Esophagus squamous epithelium (tissue), 5 donors: Measurements from ENCODE around the gene XYLT2. TPM values are rescaled to one million over a fixed set of nuclear protein-coding genes. Genes with fewer than 3 reads are reported as not detected.
"Not testable (repeated sequence)": the region's sequence is repeated elsewhere in the genome, so short reads cannot be mapped to it uniquely, and the experiment has no call there.

Experiments used
- DNase-seq: peaks from one replicate; lab custom pipeline; 2025; lab: John Stamatoyannopoulos, UW
- H3K27ac ChIP-seq, 4 donors: fragments of 200-600 bp; sonication (generic); one replicate each; pipeline ENCODE4 v1.5.1; 2016 to 2019; ENCODE audit warnings: mild to moderate bottlenecking in 1 of 4
- H3K27me3 ChIP-seq, 4 donors: fragments of 200-600 bp; sonication (generic); 1 replicate in 3 of 4; 2 replicates in 1 of 4; pipeline versions ENCODE4 v1.5.1 to v1.6.0; 2017 to 2021; ENCODE audit warnings: antibody characterized with exemption in 1 of 4
- H3K36me3 ChIP-seq, 3 donors: fragments of 200-600 bp; sonication (generic); one replicate each; pipeline ENCODE4 v1.5.1; 2016 to 2019
- H3K4me1 ChIP-seq, 3 donors: fragments of 200-600 bp; sonication (generic); one replicate each; pipeline ENCODE4 v1.5.1; 2017 to 2019
- H3K4me3 ChIP-seq, 4 donors: fragments of 200-600 bp; sonication (generic); 1 replicate in 3 of 4; 2 replicates in 1 of 4; pipeline ENCODE4 v1.5.1; 2016 to 2019; ENCODE audit warnings: mild to moderate bottlenecking in 2 of 4, moderate library complexity in 1 of 4
- H3K9me3 ChIP-seq, 3 donors: fragments of 200-600 bp; sonication (generic); one replicate each; pipeline ENCODE4 v1.5.1; 2016 to 2019
- POLR2A ChIP-seq, 4 donors: fragments of 450-650 bp; IDR thresholded peaks; one replicate each; pipeline ENCODE4 v1.6.1; 2017; ENCODE audit warnings: antibody characterized with exemption in 4 of 4, mild to moderate bottlenecking in 4 of 4, moderate library complexity in 3 of 4
- WGBS, 2 donors: methylation state at CpG; one replicate each; pipeline ENCODE4 v1.1.5; 2018; 5-methylcytosine and 5-hydroxymethylcytosine counted together
- intact Hi-C: fragments of 100-400 bp; cut with DNase I; formaldehyde crosslinking; loops from one replicate; pipeline ENCODE4 v1.15.0; 2022
- total RNA-seq, 4 donors: library from RNA; depleted of rRNA; stranded (reverse); fragments of >200 nt; gene quantifications; one replicate each; pipeline ENCODE4 v1.1.0, GENCODE V29; 2016
- TF ChIP-seq, protein P1 (sequence below), 6 experiments: fragments of 450-650 bp in 4 of 6; fragments of 200-600 bp in 2 of 6; sonication (generic) in 2 of 6; IDR thresholded peaks; one replicate each; pipeline ENCODE4 v1.5.1; 2016 to 2019; ENCODE audit warnings: antibody characterized with exemption in 6 of 6, mild to moderate bottlenecking in 4 of 6, moderate library complexity in 4 of 6
- donor health status: DM: yes; HTN: yes; CAD: no.

XYLT2 gene
- total RNA-seq, 4 donors from 2014 or later, result 10.0 to 17.5 (median 13.5) TPM

DNA sequence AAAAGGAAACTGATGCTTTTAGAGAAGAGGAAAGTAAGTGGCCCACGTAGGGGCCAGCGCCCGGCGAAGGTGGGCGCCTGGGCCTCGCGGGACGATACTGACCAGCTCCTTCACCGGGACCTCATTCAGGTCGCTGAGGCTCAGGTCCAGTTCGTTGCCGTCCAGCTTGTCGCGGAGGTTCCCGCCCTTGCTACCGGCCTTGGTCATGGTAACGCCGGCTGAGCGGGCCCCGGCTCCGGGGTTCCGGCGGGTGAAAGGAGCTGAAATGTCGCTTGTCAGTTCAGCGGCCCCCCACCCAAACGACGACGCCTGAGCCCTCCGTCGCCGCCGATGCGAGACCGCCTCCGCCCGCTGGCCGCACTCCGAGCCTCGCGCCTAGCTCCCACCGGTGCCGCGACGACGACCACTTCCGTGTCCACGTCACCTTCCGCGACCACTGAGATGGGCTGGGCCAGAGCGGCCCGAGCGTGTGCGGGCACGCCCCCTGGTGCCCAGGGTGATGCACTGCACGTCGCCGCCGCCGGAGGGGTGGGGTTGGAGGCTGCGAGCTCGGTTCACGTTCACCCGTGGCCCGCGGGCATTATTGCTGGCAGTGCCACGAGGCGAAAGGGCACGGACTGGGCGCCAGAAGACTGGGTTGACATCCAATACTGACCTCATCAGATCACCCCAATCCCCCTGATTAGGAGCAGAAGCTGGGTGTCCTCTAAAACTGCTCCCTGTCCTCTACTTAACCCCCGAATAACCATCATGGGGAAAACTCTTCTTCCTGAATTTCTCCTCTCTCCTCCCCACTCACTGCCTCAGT lies 51.4 kb downstream of the XYLT2 start, which contains the start of gene LRRC59:
Gene LRRC59, minus strand, starts transcription at position 413 of the 808 bp plus-strand sequence. Its CDS starts 206 bp downstream, at position 207.
- 2 to 4% methylated on average over 4 to 28 of the region's 70 CpGs for WGBS, 2 donors
- TF ChIP-seq POLR2A (IDR thresholded peaks at IDR 0.05), result peak in 3 of 4 donors; percentile 47 to 80 (median 72)
- TF ChIP-seq, protein P1, sequence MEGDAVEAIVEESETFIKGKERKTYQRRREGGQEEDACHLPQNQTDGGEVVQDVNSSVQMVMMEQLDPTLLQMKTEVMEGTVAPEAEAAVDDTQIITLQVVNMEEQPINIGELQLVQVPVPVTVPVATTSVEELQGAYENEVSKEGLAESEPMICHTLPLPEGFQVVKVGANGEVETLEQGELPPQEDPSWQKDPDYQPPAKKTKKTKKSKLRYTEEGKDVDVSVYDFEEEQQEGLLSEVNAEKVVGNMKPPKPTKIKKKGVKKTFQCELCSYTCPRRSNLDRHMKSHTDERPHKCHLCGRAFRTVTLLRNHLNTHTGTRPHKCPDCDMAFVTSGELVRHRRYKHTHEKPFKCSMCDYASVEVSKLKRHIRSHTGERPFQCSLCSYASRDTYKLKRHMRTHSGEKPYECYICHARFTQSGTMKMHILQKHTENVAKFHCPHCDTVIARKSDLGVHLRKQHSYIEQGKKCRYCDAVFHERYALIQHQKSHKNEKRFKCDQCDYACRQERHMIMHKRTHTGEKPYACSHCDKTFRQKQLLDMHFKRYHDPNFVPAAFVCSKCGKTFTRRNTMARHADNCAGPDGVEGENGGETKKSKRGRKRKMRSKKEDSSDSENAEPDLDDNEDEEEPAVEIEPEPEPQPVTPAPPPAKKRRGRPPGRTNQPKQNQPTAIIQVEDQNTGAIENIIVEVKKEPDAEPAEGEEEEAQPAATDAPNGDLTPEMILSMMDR (IDR thresholded peaks at IDR 0.05), result peak; percentile 88 to 98 (median 96)
- intact Hi-C loops, result no loop called here

DNA sequence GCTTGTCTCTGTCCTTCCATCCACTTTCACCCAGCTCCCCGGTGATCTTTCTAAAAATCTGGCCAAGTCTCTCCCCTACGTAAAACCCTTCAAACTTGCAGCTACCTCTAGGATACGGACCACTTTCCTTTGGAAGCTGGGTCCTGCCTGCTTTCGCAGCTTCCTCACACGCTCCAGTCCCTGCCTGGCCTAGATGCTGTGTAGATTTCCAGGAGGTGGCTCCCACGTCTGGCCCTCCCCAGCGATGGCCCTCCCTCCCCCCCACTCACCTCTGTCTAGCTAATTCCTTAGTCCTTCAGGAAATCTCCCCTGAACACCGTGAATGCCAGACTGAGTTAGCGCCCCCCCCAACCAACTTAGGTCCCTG lies 52.0 kb downstream of the XYLT2 start:
- peak overlapping the region in 3 of 4 donors; percentile 78 to 95 (median 85) for H3K4me3 ChIP-seq
- H3K4me1 ChIP-seq, result peaks cover 7 to 33% (median 23%) of the 10 kb centered on the region in 3 donors
- no peak for DNase-seq
- H3K9me3 ChIP-seq, result no peaks in the 10 kb centered on the region
- H3K36me3 ChIP-seq, result peaks cover 13 to 22% (median 13%) of the 10 kb centered on the region in 3 donors
- no peak for TF ChIP-seq POLR2A (IDR thresholded peaks at IDR 0.05)
- TF ChIP-seq, protein P1 (IDR thresholded peaks at IDR 0.05), result no peak
- H3K27ac ChIP-seq, result peak overlapping the region in 3 of 4 donors; percentile 87 to 94 (median 92)
- no peaks in the 10 kb centered on the region for H3K27me3 ChIP-seq
- intact Hi-C loops, result no loop called here
- 55 to 60% methylated on average over 7 to 8 of the region's 9 CpGs for WGBS, 2 donors

More for the DNA sequence above, 51.4 kb downstream of the XYLT2 start, which contains the start of gene LRRC59:
- H3K4me3 ChIP-seq, result peak within 1 kb of the TSS; percentile 78 to 95 (median 82)
- H3K36me3 ChIP-seq, result peaks cover 19 to 28% (median 19%) of the 10 kb centered on the region in 3 donors
- H3K27me3 ChIP-seq, result no peaks in the 10 kb centered on the region
- DNase-seq, result peak; percentile 66
- peak within 1 kb of the TSS; percentile 87 to 94 (median 90) for H3K27ac ChIP-seq
- peaks cover 7 to 33% (median 23%) of the 10 kb centered on the region in 3 donors for H3K4me1 ChIP-seq
- H3K9me3 ChIP-seq, result no peaks in the 10 kb centered on the region

DNA sequence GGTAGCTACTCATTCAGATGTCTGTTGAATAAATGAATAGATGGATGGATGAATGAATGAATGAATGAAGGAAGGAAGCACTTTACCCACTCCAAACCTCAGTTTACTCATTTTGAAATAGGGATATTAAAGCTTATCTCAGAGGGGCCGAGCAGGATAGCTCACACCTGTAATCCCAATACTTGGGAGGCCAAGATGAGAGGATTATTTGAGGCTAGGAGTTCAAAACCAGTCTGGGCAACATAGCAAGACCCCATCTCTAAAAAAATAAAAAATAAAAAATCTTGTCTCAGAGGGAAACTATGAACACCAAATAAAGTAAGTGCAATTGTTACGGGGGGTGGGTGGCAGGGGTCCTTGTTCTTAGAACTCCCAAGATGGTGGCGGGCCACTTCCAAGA lies 52.7 kb downstream of the XYLT2 start:
- H3K4me3 ChIP-seq, H3K9me3 ChIP-seq, DNase-seq, intact Hi-C loops, H3K27ac ChIP-seq, H3K27me3 ChIP-seq: not testable (repeated sequence)
- Histone ChIP-seq H3K4me1 (peaks cover 7 to 33% (median 23%) of the 10 kb centered on the region in 3 donors), H3K36me3 (peaks cover 5 to 15% (median 7%) of the 10 kb centered on the region in 3 donors)
- 97 to 98% methylated on average over 3 of the region's 3 CpGs for WGBS, 2 donors

DNA sequence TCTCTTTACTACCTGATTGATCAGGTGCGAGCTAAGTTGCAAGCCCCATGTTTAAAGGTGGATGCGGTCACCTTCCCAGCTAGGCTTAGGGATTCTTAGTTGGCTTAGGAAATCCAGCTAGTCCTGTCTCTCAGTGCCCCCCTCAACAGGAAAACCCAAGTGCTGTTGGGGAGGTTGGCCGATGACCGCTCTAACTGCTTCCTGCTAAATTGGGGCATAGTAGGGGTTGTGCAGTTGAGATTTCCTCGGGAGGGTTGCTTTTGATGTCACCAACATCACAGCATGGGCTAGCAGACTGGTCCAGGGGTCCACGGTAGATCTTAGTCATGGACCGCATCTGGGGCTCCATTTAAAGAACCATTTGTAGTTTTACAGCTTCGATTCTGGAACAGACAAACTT lies 53.7 kb downstream of the XYLT2 start:
- 87 to 89% methylated on average over 5 of the region's 8 CpGs for WGBS, 2 donors
- peaks cover 7 to 30% (median 23%) of the 10 kb centered on the region in 3 donors for H3K4me1 ChIP-seq
- H3K27me3 ChIP-seq, result peaks cover 0 to 12% (median 0%) of the 10 kb centered on the region in 4 donors
- H3K27ac ChIP-seq, DNase-seq, H3K9me3 ChIP-seq, H3K4me3 ChIP-seq, intact Hi-C loops, H3K36me3 ChIP-seq: not testable (repeated sequence)

DNA sequence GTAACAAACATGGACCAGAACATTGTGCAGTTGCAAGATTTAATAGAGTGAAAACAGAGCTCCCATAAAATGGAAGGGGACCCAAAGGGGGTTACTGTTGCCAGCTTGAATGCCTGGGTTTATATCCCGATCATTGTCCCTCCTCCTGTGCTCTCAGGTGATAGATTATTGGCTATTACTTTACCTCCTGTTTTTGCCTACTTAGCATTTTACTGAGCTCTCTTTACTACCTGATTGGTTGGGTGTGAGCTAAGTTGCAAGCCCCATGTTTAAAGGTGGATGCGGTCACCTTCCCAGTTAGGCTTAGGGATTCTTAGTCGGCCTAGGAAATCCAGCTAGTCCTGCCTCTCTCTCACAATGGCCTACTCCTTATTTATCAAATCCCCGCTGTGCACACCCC lies 59.4 kb downstream of the XYLT2 start:
- H3K9me3 ChIP-seq, DNase-seq, H3K36me3 ChIP-seq, H3K4me1 ChIP-seq, H3K4me3 ChIP-seq, H3K27ac ChIP-seq, intact Hi-C loops: not testable (repeated sequence)
- 82 to 87% methylated on average over 3 to 4 of the region's 4 CpGs for WGBS, 2 donors
- H3K27me3 ChIP-seq, result peaks cover 0 to 22% (median 0%) of the 10 kb centered on the region in 4 donors

DNA sequence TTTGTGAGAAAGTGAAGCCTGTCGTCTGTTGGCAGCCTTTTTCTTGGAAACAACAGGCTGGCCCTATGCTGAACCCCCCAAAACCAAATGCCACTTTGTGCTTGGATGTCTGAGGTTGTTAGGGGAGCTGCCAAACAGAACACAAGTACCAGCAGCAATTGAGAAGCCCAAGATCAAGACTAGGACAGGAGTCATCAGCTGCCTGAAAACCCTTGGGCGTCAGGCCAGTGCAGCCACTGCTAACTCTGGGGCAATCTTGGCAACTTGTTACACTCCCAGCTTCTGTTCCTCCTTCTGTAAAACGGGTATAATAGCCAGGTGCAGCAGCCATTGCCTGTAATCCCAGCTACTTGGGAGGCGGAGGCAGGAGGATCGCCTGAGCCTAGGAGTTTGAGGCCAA lies 60.7 kb downstream of the XYLT2 start:
- Histone ChIP-seq H3K4me3 (no peak overlapping the region), H3K9me3 (no peaks in the 10 kb centered on the region), H3K27ac (no peak overlapping the region), H3K27me3 (peaks cover 0 to 22% (median 0%) of the 10 kb centered on the region in 4 donors), H3K4me1 (no peaks in the 10 kb centered on the region), H3K36me3 (no peaks in the 10 kb centered on the region)
- TF ChIP-seq POLR2A (IDR thresholded peaks at IDR 0.05), result no peak
- TF ChIP-seq, protein P1 (IDR thresholded peaks at IDR 0.05), result no peak
- intact Hi-C loops, result no loop called here
- WGBS, 2 donors, result 58 to 85% methylated on average over 1 to 4 of the region's 5 CpGs
- no peak for DNase-seq
